ENCODE results near the gene SV2B.
"Not testable (repeated sequence)": the region's sequence is repeated elsewhere in the genome, so short reads cannot be mapped to it uniquely, and the experiment has no call there.

SV2B gene

DNA sequence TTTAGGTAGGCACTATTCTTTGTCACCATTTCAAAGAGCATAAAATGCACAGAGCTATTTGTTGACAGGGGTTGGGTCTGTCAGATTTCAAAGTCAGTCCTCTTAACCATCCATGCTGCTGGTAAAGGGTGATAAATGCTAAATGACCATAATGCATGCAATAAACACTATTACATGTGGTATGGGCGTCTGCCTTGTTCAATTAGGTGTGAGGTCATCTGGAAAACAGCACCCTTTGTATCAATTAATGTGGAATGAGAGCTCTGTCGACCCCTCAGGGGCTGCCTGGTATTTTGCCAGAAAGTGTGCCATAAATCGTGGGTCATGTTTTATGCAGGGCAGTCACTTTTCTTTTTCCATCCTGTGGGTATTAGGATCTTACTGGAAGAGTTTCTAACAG, 235.6 kb downstream of the SV2B start:
- DNase-seq = no peak

DNA sequence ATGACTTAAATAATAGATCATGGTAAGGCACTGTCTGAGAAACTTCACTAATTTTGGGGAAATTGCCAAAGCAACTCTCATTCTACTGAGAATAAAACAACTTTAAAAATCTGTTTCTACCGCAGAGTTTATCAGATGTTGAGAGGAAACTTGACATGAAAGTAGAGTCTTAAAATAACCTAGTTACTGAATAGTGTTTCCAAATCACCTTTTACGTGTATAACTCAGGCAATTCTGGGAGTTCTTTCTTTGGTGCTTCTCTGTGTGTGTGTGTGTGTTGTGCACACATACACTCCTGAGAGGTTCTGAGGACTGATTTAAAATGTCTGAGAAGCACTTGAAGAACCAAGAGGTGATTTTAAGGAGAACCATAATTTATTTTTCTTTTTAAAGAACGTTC, 236.6 kb downstream of the SV2B start:
- no peak for DNase-seq

DNA sequence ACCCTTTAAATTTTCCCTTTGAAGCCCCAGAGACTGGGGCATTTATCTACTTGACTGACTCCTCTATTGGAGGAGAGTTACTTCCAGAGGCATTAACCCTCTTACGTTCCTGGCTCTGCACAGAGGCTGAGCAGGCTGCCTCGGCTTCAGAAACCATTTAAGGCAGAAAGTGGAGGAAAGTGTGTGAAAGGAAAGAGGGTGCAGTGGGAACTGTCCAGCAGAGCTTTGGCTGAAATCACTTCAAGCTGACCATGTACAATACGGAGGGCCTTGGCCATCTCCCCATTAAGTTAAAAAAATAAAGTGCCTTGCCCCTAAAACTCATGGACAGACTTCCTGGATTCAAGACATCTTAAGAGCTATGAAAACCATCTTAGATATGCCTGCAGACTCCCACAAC, 238.7 kb downstream of the SV2B start:
- DNase-seq = no peak

DNA sequence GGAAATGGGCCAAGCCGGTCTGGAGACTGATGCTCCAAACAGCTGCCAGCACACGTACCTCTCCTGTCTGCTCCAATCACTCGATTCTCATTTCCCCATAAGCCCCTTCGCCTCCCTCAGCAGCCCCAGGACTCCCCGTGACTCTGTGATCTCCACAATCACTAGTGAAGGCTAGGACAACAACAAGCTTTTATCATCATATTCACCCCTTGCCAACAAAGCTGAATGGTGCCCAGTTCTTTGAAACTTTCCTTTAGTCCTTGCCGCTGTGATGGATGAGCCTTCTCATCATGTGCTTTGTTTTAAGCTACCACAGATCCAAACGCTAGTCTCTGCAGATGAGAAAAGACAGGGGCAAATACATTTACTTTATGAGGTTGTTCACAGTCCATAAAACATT, 242.0 kb downstream of the SV2B start:
- DNase-seq = no peak

DNA sequence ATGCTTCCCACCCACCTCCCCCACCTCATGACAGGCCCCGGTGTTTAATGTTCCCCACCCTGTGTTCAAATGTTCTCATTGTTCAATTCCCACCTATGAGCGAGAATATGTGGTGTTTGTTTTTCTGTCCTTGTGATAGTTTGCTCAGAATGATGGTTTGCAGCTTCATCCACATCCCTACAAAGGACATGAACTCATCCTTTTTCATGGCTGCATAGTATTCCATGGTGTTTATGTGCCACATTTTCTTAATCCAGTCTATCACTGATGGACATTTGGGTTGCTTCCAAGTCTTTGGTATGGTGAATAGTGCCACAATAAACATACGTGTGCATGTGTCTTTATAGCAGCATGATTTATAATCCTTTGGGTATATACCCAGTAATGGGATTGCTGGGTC, 244.9 kb downstream of the SV2B start:
- not testable (repeated sequence) for DNase-seq

DNA sequence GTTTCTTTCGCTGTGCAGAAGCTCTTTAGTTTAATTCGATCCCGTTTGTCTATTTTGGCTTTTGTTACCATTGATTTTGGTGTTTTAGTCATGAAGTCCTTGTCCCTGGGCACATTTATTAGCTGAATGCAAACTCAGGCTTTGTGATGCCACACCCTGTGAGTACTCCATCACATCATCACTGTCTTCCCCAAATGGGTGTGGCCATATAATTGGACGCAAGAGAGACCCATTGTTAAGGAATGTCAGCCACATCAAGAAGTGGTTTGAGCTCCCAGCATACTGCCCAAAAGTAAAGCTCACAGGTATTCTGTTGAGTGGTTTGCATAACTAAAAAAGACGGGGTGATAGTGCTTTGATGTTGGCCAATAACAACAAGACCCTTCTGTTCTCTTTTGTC, 245.7 kb downstream of the SV2B start:
- DNase-seq = no peak

DNA sequence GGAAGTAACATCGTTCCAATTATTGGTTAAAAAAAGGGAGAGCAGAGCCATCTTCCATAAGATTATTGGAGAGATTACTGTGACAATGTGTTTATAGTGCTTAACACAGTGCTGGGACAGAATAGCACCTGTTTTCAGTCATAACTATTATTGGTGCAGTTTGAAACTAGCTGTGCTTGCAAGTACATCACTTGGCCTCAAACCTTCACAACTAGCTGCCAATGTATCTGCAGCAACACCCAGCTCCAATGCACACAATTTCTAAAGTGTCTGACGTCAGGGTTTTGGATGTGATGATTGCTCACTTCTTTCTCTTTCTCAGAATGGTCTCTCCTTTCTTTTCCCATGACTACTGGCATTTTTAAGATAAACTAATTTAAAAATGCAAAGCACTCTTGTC, 246.2 kb downstream of the SV2B start:
- no peak for DNase-seq

DNA sequence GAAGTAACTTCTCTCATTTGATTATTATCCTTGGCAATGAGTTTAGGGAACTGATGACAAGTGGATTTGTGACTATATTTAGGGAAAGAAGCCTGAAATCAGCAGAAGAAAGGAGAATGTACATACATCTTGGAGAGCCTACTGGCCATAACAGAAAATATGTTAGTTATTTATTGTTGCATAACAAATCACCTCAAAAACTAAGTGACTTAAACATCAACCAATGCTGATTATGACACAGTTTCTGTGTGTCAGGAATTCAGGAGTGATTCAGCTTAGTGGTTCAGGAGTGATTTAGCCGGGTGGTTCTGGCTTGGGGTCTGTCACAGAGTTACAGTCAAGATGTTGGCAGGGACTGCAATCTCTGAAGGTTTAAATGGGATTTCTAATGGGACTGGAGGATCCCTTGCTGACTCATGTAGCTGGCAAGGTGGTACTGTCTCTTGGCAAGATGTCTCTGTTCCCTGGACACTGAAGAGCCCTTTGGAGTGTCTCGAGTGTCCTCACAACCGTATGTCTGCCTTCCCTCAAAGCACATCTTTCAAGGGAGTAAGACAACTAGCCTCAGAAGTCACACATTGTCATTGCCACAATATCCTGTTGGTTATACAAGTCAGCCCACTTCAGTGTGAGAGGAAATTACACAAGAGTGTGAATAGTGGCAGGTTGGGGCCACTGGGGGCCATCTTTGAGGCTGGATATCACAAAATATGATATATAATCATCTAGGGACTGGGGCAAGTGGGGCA, 248.9 kb downstream of the SV2B start:
- DNase-seq = peak; percentile 9 to 45

All from CD4-positive, alpha-beta T cell treated with Interleukin-1 beta for 1 hour (primary cell).